H1 (cell line): ENCODE measurements around the gene TPM1. TPM values are rescaled to one million over a fixed set of nuclear protein-coding genes. Genes with fewer than 3 reads are reported as not detected.

ENCODE experiments used
- BCL11A ChIP-seq, 2 experiments: IDR thresholded peaks; one replicate each; pipeline ENCODE4 v1.6.1; 2011; ENCODE audit warnings: low read depth in 2 of 2, low read length in 2 of 2, mild to moderate bottlenecking in 2 of 2
- CBX8 ChIP-seq: fragments of 300-800, 300-1000 bp; sonication (generic); IDR thresholded peaks from 2 replicates; pipeline ENCODE4 v1.7.1; 2016; ENCODE audit warnings: low read depth, low read length, borderline replicate concordance
- CHD2 ChIP-seq: IDR thresholded peaks from 2 replicates; pipeline ENCODE4 v1.6.1; 2012; ENCODE audit warnings: low read length, improper control_type of control experiment
- CTBP2 ChIP-seq: IDR thresholded peaks from 2 replicates; pipeline ENCODE4 v1.7.0; 2011; ENCODE audit warnings: borderline replicate concordance, mild to moderate bottlenecking, moderate library complexity, mixed read lengths, low read length; ENCODE audit not compliant: insufficient read depth, insufficient read length
- EP300 ChIP-seq, 2 experiments: IDR thresholded peaks; 1 replicate in 1 of 2; 2 replicates in 1 of 2; pipeline ENCODE4 v1.6.1; 2011 to 2012; ENCODE audit warnings: low read depth in 2 of 2, low read length in 2 of 2, mild to moderate bottlenecking in 2 of 2, borderline replicate concordance in 1 of 2, inconsistent platforms in 1 of 2, moderate library complexity in 1 of 2
- GTF2F1 ChIP-seq: IDR thresholded peaks from 2 replicates; pipeline ENCODE4 v1.6.1; 2012; ENCODE audit warnings: low read depth, low read length, improper control_type of control experiment, borderline replicate concordance
- HDAC6 ChIP-seq: IDR thresholded peaks from one replicate; pipeline ENCODE4 v1.7.1; 2012; ENCODE audit warnings: low read depth, mild to moderate bottlenecking, inconsistent platforms, low read length, moderate library complexity
- JUN ChIP-seq: IDR thresholded peaks from 2 replicates; pipeline ENCODE4 v1.6.1; 2011; ENCODE audit warnings: low read depth, mild to moderate bottlenecking, improper control_type of control experiment, low read length
- JUND ChIP-seq: IDR thresholded peaks from 2 replicates; pipeline ENCODE4 v1.6.1; 2011; ENCODE audit warnings: mild to moderate bottlenecking, improper control_type of control experiment, low read length
- MAFK ChIP-seq: IDR thresholded peaks from 2 replicates; pipeline ENCODE4 v1.6.1; 2012; ENCODE audit warnings: low read depth, mild to moderate bottlenecking, improper control_type of control experiment, low read length
- NANOG ChIP-seq: IDR thresholded peaks from 2 replicates; pipeline ENCODE4 v1.6.1; 2011; ENCODE audit warnings: low read length, low read depth, mild to moderate bottlenecking, inconsistent platforms; ENCODE audit not compliant: insufficient read depth, poor library complexity, severe bottlenecking
- NRF1 ChIP-seq: IDR thresholded peaks from 2 replicates; pipeline ENCODE4 v1.6.1; 2011; ENCODE audit warnings: mild to moderate bottlenecking, low read depth, low read length, improper control_type of control experiment
- POLR2A ChIP-seq, 2 experiments: IDR thresholded peaks; 1 replicate in 1 of 2; 2 replicates in 1 of 2; pipeline ENCODE4 v1.6.1; 2011; ENCODE audit warnings: low read depth in 2 of 2, low read length in 2 of 2, mild to moderate bottlenecking in 2 of 2; ENCODE audit errors: control extremely low read depth in 1 of 2
- RBBP5 ChIP-seq: IDR thresholded peaks from 2 replicates; pipeline ENCODE4 v1.7.1; 2012; ENCODE audit warnings: low read depth, mild to moderate bottlenecking, inconsistent platforms, low read length, moderate library complexity, borderline replicate concordance
- SIX5 ChIP-seq: IDR thresholded peaks from 2 replicates; pipeline ENCODE4 v1.6.1; 2011; ENCODE audit warnings: mild to moderate bottlenecking, low read depth, low read length
- SP1 ChIP-seq: IDR thresholded peaks from 2 replicates; pipeline ENCODE4 v1.6.1; 2011; ENCODE audit warnings: low read depth, low read length
- SP2 ChIP-seq: IDR thresholded peaks from 2 replicates; pipeline ENCODE4 v1.6.1; 2012; ENCODE audit warnings: mild to moderate bottlenecking, low read length, inconsistent platforms
- TAF1 ChIP-seq: IDR thresholded peaks from 2 replicates; pipeline ENCODE4 v1.6.1; 2011; ENCODE audit warnings: mild to moderate bottlenecking, low read depth, low read length
- TAF7 ChIP-seq: optimal IDR thresholded peaks from 2 replicates; pipeline ENCODE3; 2011; ENCODE audit warnings: low read depth, mild to moderate bottlenecking, inconsistent platforms, low read length, moderate library complexity, borderline replicate concordance
- TCF12 ChIP-seq: IDR thresholded peaks from 2 replicates; pipeline ENCODE4 v1.6.1; 2011; ENCODE audit warnings: low read depth, mild to moderate bottlenecking, low read length
- TEAD4 ChIP-seq: IDR thresholded peaks from 2 replicates; pipeline ENCODE4 v1.6.1; 2012; ENCODE audit warnings: low read depth, low read length, inconsistent platforms, mixed read lengths
- YY1 ChIP-seq: IDR thresholded peaks from 2 replicates; pipeline ENCODE4 v1.6.1; 2011; ENCODE audit warnings: low read depth, mild to moderate bottlenecking, low read length
- polyA plus RNA-seq, 7 experiments: library from polyadenylated mRNA; depleted of rRNA in 3 of 7; stranded (reverse) in 5 of 7; unstranded in 2 of 7; fragments of >200 nt in 5 of 7; fragments of 200-250 nt in 2 of 7; gene quantifications; 1 replicate in 5 of 7; 2 replicates in 1 of 7; 4 replicates in 1 of 7; pipeline versions ENCODE4 v1.2.1 to v1.2.3, GENCODE V29; 2011 to 2013; ENCODE audit warnings: missing spikeins in 2 of 7, mixed read lengths in 2 of 7
- total RNA-seq: library from RNA; stranded (reverse); fragmentation: NEBNext Ultra II Directional; extraction: Animal tissue kit (Norgen Biotek cat#: 25700); gene quantifications from 2 replicates; pipeline ENCODE4 v1.2.1, GENCODE V29; 2021
- TF ChIP-seq, protein P1 (sequence below): IDR thresholded peaks from 2 replicates; pipeline ENCODE4 v1.6.1; 2012; ENCODE audit warnings: low read length, inconsistent platforms

Gene TPM1
- total and polyA plus RNA-seq, 2 of the 8 experiments (the other 6 are each of a cell fraction or from before 2014, with no cell fraction given) = 258 to 579 TPM

DNA sequence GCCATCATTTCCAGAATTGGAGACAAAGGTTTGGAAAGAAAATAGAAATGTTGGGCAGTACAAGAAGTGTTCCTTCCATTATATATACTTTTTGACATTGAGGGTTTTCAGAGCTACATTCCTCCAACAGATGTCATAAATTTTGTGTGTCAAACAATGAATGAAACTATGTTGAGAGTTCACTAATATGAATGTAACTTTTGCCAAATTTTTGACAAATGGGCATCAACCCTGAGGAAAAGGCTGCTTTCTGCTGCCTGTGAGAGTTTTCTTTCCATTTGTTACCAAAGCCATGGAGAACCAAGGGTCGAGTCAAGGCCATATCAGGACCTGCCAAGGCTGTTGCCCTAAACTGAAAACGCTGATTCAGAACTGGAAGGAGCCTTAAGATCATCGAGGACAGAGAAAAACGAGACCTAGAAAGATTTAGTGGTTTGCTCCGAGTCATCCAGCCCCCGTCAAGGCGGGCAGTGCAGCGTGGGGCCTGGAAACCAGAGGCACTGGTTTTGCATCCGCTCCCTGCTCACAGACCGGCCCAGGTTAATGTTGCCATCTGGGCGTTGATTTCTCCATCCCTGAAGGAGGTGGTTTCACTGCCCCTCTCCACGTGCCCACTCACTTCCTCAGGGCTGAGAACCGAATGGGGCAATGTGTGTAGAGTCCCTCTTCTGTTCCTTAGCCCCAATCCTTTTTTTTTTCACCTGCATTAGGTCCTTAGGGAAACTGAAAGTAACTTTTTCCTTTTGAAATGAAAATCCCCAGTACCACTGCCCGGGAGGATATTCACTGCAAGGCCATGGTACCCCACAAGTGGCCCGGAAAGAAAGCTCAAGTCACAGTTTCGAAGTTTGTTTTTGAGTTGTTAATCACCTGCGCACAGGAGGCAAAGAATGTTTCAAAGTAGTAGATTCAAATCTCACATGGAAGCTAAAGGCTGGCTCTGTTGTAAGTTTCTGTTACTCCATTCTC, 32.8 kb downstream of the TPM1 start (continued):
- TF ChIP-seq, protein P1, sequence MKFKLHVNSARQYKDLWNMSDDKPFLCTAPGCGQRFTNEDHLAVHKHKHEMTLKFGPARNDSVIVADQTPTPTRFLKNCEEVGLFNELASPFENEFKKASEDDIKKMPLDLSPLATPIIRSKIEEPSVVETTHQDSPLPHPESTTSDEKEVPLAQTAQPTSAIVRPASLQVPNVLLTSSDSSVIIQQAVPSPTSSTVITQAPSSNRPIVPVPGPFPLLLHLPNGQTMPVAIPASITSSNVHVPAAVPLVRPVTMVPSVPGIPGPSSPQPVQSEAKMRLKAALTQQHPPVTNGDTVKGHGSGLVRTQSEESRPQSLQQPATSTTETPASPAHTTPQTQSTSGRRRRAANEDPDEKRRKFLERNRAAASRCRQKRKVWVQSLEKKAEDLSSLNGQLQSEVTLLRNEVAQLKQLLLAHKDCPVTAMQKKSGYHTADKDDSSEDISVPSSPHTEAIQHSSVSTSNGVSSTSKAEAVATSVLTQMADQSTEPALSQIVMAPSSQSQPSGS = no peak
- no peak for TF ChIP-seq JUND
- TF ChIP-seq NRF1 = no peak
- no peak for TF ChIP-seq CHD2
- TF ChIP-seq CTBP2 = no peak
- peak; percentile 36 for TF ChIP-seq MAFK
- TF ChIP-seq TEAD4 = 0 out of 2 replicates have a peak, but pooled peaks have one; percentile 46
- no peak for TF ChIP-seq CBX8
- no peak for TF ChIP-seq GTF2F1
- TF ChIP-seq JUN = no peak
- TF ChIP-seq SIX5 = no peak
- no peak for TF ChIP-seq TAF7
- TF ChIP-seq POLR2A (IDR thresholded peaks at IDR 0.05; ENCODE audit: control extremely low read depth in 1 of 2, low read depth in 2 of 2, low read length in 2 of 2) = no peak
- TF ChIP-seq YY1 = 0 out of 2 replicates have a peak, but pooled peaks have one; percentile 36
- TF ChIP-seq TAF1 = peak; percentile 52; the same call in 1 of the 2 replicates
- TF ChIP-seq HDAC6 = no peak
- no peak for TF ChIP-seq NANOG
- no peak for TF ChIP-seq TCF12
- TF ChIP-seq SP1 = 0 out of 2 replicates have a peak, but pooled peaks have one; percentile 22
- TF ChIP-seq RBBP5 = 0 out of 2 replicates have a peak, but pooled peaks have one; percentile 6
- TF ChIP-seq BCL11A (IDR thresholded peaks at IDR 0.05; ENCODE audit: low read depth in 2 of 2, low read length in 2 of 2) = no peak
- TF ChIP-seq EP300 (IDR thresholded peaks at IDR 0.05; ENCODE audit: borderline replicate concordance in 1 of 2, low read depth in 2 of 2, low read length in 2 of 2) = no peak
- TF ChIP-seq SP2 = no peak
